Ishikawa (cell line): ENCODE data around the gene NSMCE1.

Source experiments
- CEBPB ChIP-seq: IDR thresholded peaks from 2 replicates; pipeline ENCODE4 v1.6.1; 2012
- CREB1 ChIP-seq: IDR thresholded peaks from 2 replicates; pipeline ENCODE4 v1.6.1; 2012; ENCODE audit warnings: low read depth
- EGR1 ChIP-seq: IDR thresholded peaks from 2 replicates; pipeline ENCODE4 v1.6.1; 2012
- EP300 ChIP-seq: IDR thresholded peaks from 2 replicates; pipeline ENCODE4 v1.6.1; 2012; ENCODE audit warnings: borderline replicate concordance
- FOXM1 ChIP-seq: IDR thresholded peaks from 2 replicates; pipeline ENCODE4 v1.6.1; 2012; ENCODE audit warnings: low read depth, borderline replicate concordance
- MAX ChIP-seq: IDR thresholded peaks from 2 replicates; pipeline ENCODE4 v1.6.1; 2012
- NFIC ChIP-seq: IDR thresholded peaks from 2 replicates; pipeline ENCODE4 v1.6.1; 2012
- RAD21 ChIP-seq: IDR thresholded peaks from 2 replicates; pipeline ENCODE4 v1.6.1; 2012; ENCODE audit warnings: low read depth
- REST ChIP-seq: IDR thresholded peaks from 2 replicates; pipeline ENCODE4 v1.6.1; 2012; ENCODE audit warnings: low read depth, mild to moderate bottlenecking
- TAF1 ChIP-seq: IDR thresholded peaks from 2 replicates; pipeline ENCODE4 v1.6.1; 2012; ENCODE audit warnings: low read depth, mild to moderate bottlenecking
- TCF12 ChIP-seq: IDR thresholded peaks from 2 replicates; pipeline ENCODE4 v1.6.1; 2012; ENCODE audit warnings: low read depth
- TEAD4 ChIP-seq: IDR thresholded peaks from 2 replicates; pipeline ENCODE4 v1.6.1; 2012
- USF1 ChIP-seq: IDR thresholded peaks from 2 replicates; pipeline ENCODE4 v1.6.1; 2012
- YY1 ChIP-seq: IDR thresholded peaks from 2 replicates; pipeline ENCODE4 v1.6.1; 2012; ENCODE audit warnings: low read depth
- ZBTB7A ChIP-seq: IDR thresholded peaks from 2 replicates; pipeline ENCODE4 v1.6.1; 2012; ENCODE audit warnings: low read depth

The NSMCE1 gene

GRCh38 chr16:27239906-27240655, 28.5 kb downstream of the NSMCE1 start:
- TF ChIP-seq FOXM1 (no peak), NFIC (no peak), TAF1 (no peak), EP300 (no peak)

- TF ChIP-seq RAD21 (no peak), USF1 (no peak), CREB1 (no peak), YY1 (no peak), ZBTB7A (no peak), MAX (no peak), CEBPB (no peak), FOXM1 (no peak), REST (no peak), TEAD4 (no peak), EP300 (no peak), TAF1 (no peak), NFIC (no peak), EGR1 (no peak), TCF12 (no peak)
These were observed 29.5 kb downstream of the NSMCE1 start for GRCh38 chr16:27239026-27239425.

- no peak for TF ChIP-seq RAD21
- TF ChIP-seq CREB1 = no peak
- no peak for TF ChIP-seq FOXM1
- TF ChIP-seq EP300 = no peak
- TF ChIP-seq EGR1 = no peak
- TF ChIP-seq MAX = no peak
- no peak for TF ChIP-seq YY1
- TF ChIP-seq REST = no peak
- TF ChIP-seq TEAD4 = no peak
- TF ChIP-seq NFIC = no peak
- no peak for TF ChIP-seq TCF12
- no peak for TF ChIP-seq USF1
- no peak for TF ChIP-seq CEBPB
- TF ChIP-seq ZBTB7A = no peak
- no peak for TF ChIP-seq TAF1
These were observed 30.0 kb downstream of the NSMCE1 start for GRCh38 chr16:27238591-27238990.

- TF ChIP-seq YY1 = no peak
- no peak for TF ChIP-seq NFIC
- TF ChIP-seq EP300 = no peak
- no peak for TF ChIP-seq CREB1
- TF ChIP-seq USF1 = peak; percentile 20; the same call in 1 of the 2 replicates
- no peak for TF ChIP-seq ZBTB7A
- TF ChIP-seq TAF1 = no peak
- TF ChIP-seq REST = no peak
- TF ChIP-seq TEAD4 = no peak
These were observed 30.5 kb downstream of the NSMCE1 start for GRCh38 chr16:27238016-27238587.
